ENCODE data around the gene TUBA4A. TPM values are rescaled to one million over a fixed set of nuclear protein-coding genes. Genes with fewer than 3 reads are reported as not detected.

Gene TUBA4A
- total and polyA plus RNA-seq, 9 donors = 7.9 to 53.6 (median 16.5) TPM

DNA sequence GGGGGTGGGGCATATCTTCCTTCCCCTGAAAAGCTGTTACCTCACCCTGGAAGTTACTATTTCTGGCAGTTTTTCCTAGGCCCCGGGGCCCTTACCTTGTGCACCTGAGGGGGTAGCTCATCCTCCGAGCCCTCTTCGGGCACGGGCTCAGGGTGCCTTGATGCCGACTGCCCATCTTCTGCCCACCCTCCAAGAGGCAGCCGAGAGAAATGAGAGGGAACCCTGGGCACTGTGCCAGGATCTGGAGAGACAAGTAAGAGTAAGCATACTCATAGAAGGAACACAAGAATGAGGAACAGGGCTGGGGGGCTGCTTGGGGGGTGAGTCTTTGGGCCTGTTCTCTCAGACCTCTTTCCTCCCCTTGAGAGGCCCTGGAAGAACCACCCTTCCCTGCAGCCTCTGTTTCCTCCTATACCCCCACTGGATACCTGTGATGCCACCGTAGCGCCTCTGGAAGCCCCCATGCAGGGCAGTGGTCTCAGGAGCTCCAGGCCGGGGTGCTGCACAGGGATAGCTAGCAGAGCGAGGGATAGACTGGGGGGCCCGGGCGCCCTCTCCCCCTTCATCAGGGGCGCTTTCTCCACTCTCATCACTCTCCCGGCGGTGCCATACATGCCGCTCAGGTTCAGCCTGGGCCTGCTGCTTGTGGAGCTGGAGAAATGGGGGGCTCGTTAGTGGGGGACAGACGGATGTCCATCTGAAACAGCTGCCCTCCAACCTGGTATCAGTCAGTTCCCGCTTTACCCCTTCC, 32.9 kb downstream of the TUBA4A start:
- H3K27me3 ChIP-seq = no peaks in the 10 kb centered on the region
- no peak overlapping the region for H3K4me3 ChIP-seq
- TF ChIP-seq, protein P1, sequence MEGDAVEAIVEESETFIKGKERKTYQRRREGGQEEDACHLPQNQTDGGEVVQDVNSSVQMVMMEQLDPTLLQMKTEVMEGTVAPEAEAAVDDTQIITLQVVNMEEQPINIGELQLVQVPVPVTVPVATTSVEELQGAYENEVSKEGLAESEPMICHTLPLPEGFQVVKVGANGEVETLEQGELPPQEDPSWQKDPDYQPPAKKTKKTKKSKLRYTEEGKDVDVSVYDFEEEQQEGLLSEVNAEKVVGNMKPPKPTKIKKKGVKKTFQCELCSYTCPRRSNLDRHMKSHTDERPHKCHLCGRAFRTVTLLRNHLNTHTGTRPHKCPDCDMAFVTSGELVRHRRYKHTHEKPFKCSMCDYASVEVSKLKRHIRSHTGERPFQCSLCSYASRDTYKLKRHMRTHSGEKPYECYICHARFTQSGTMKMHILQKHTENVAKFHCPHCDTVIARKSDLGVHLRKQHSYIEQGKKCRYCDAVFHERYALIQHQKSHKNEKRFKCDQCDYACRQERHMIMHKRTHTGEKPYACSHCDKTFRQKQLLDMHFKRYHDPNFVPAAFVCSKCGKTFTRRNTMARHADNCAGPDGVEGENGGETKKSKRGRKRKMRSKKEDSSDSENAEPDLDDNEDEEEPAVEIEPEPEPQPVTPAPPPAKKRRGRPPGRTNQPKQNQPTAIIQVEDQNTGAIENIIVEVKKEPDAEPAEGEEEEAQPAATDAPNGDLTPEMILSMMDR (IDR thresholded peaks at IDR 0.05) = no peak
- WGBS, 3 donors = 85 to 90% (median 86%) methylated on average over 19 of the region's 19 CpGs
- no peaks in the 10 kb centered on the region for H3K9me3 ChIP-seq
- DNase-seq = peak in 3 of 5 donors; percentile 42 to 58 (median 51)
- intact Hi-C loops (cut with DNase I) = no loop called here
- H3K36me3 ChIP-seq = no peaks in the 10 kb centered on the region
- H3K4me1 ChIP-seq (ENCODE audit: insufficient read depth) = peaks cover 2% of the 10 kb centered on the region
- H3K27ac ChIP-seq = no peak overlapping the region

DNA sequence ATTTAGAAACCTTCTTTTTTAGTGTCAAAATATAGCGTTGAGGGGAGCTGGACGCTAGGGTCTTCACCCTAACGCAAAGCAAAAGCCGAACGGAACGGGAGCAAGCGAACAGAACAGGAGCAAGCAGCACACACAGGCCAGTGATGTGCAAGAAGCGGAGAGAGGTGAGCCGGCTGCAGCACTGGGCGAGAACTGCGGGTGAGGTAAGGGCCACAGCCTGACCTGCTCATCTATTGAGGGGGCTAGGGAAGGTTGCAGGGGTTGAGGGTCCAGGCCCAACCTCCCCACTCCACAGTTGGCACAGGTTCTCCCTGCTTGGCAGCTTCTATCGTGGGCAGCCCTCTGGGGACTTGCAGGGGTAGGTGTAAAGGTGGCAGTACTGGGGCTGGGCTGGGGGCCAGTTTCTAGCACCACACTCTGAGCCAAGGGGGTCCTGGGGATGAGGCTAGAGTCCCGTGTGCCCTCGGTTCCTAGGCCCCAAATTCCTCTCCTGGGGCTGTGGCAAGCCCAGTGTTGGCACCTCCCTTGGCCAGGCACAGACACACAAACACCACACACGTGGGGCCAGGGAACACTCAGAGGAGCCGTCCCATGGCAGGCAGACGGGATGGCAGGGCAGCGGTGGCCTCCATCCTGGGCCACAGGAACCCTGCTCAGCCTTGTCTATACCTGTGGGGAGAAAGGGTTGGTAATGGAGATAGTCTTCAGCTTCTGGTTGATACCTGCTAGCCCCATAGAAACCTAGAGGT, 33.8 kb downstream of the TUBA4A start:
- WGBS, 3 donors = 80 to 88% (median 86%) methylated on average over 18 of the region's 18 CpGs
- peak in 3 of 5 donors; percentile 45 to 50 (median 48) for DNase-seq
- intact Hi-C loops (cut with DNase I) = loop anchor here in 2 of 4 donors (5.0 kb wide), 2 partner anchors 38 to 43 kb away; partner anchors contain the start of genes CNPPD1 (in 1 of the 2) and RETREG2 (in 1 of the 2)
- no peaks in the 10 kb centered on the region for H3K9me3 ChIP-seq
- H3K27me3 ChIP-seq = no peaks in the 10 kb centered on the region
- peak overlapping the region in 1 of 2 donors; percentile 88 for H3K27ac ChIP-seq
- TF ChIP-seq POLR2A (IDR thresholded peaks at IDR 0.05) (no peak), EP300 (IDR thresholded peaks at IDR 0.05) (no peak)
- TF ChIP-seq, protein P1 (IDR thresholded peaks at IDR 0.05) = no peak
- H3K4me1 ChIP-seq (ENCODE audit: insufficient read depth) = peaks cover 2% of the 10 kb centered on the region
- no peak overlapping the region for H3K4me3 ChIP-seq
- H3K36me3 ChIP-seq = no peaks in the 10 kb centered on the region

DNA sequence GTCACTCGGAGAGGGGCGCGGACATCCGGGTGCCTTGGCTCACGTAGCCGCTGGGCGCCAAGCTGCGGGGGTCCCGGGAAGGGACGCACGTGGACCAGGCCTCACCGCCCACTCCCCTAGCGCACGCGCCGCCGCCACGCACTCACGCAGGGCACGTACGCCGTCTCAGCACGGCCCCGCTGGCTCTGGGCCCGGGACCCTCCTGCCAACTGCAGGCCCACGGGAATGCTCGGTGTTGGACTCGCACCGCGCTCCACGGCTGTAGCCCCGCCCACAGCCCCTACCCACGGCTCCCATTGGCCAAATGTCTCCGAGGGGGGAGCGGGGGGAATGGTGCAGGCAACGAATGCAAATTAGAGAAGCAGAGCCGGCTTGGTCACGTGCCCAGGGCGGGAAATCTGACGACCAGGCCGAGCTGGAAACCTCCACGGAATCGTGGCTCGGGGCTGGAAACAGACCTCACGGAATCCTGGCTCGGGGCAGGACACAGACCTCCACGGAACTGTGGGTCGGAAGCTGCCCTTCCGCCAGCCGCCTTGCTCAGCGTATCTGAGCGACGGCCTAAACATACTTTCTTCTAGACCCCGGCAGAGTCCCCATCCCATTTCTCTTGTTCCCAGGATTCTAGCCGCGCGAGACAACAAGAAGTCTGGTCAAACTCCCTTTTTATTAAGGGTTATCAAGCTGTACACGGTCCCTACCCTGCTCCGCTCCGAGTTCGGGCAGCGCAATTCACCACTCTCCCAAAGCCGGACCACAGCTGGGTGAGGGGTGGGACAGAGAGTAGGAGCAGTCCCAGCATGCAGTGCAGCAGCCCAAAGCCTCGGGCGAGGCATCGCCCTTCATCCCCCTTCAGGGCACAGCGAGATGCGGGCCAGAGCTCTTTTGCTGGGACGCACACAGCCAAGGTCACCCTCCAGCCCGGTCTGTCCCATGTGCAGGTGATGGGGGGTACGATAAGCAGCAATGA, 34.7 kb downstream of the TUBA4A start, which contains the start of gene ABCB6:
Gene ABCB6 (minus strand): TSS at position 227 of the 970 bp plus-strand sequence. CDS start 285 bp downstream, outside the sequence.
- H3K4me1 ChIP-seq (ENCODE audit: insufficient read depth) = peaks cover 2% of the 10 kb centered on the region
- peak; percentile 99 to 100 (median 99) for DNase-seq
- H3K27me3 ChIP-seq = no peaks in the 10 kb centered on the region
- WGBS, 3 donors = 2 to 3% (median 3%) methylated on average over 67 to 71 of the region's 71 CpGs
- intact Hi-C loops (cut with DNase I) = loop anchor here in 2 of 4 donors (5.0 kb wide), 2 partner anchors 37 to 42 kb away; partner anchors contain the start of genes CNPPD1 (in 1 of the 2) and RETREG2 (in 1 of the 2)
- peak; percentile 53 for TF ChIP-seq POLR2A (IDR thresholded peaks at IDR 0.05)
- no peak for TF ChIP-seq EP300 (IDR thresholded peaks at IDR 0.05)
- H3K27ac ChIP-seq = peak within 1 kb of the TSS; percentile 54 to 88
- peak within 1 kb of the TSS; percentile 53 for H3K4me3 ChIP-seq
- no peaks in the 10 kb centered on the region for H3K9me3 ChIP-seq
- no peaks in the 10 kb centered on the region for H3K36me3 ChIP-seq

DNA sequence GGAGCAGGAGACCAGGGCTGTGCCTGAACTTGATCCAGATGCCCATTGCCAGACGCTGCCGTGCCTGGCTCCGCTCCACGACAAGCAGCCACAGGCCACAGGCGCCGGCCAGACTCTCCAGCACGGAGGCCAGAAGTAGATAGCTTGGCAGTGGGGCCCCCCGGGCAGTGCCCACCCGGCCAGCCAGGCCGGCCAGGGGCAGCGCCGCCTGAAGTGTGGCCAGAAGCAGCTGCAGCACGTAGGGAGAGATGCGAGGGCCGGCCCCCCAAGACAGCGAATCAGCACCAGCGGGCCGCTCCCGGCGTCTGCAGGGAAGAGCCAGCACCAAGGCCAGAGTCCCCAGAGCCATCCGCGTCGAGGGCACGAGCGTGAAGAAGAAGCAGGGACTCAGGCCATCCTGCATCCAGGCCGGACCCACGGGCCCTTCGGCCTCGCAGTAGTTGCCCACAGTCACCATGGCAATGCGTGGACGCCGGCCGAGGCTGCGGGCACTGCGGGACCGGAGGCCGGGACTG, 35.4 kb downstream of the TUBA4A start:
- intact Hi-C loops (cut with DNase I) = loop anchor here in 2 of 4 donors (5.0 kb wide), 2 partner anchors 36 to 41 kb away; partner anchors contain the start of genes CNPPD1 (in 1 of the 2) and RETREG2 (in 1 of the 2)
- peak; percentile 63 to 78 (median 76) for DNase-seq
- no peaks in the 10 kb centered on the region for H3K36me3 ChIP-seq
- WGBS, 3 donors = 0 to 1% (median 0%) methylated on average over 15 to 37 of the region's 37 CpGs
- H3K4me1 ChIP-seq (ENCODE audit: insufficient read depth) = peaks cover 2% of the 10 kb centered on the region
- TF ChIP-seq EP300 (IDR thresholded peaks at IDR 0.05) = no peak
- TF ChIP-seq, protein P1 (IDR thresholded peaks at IDR 0.05) = peak in 1 of 3 donors; percentile 12
- no peak for TF ChIP-seq POLR2A (IDR thresholded peaks at IDR 0.05)
- H3K27ac ChIP-seq = peak overlapping the region; percentile 54 to 88
- H3K27me3 ChIP-seq = no peaks in the 10 kb centered on the region
- peak overlapping the region; percentile 53 for H3K4me3 ChIP-seq
- no peaks in the 10 kb centered on the region for H3K9me3 ChIP-seq
